Gastrocnemius medialis (tissue), 4 donors: Measurements from ENCODE around the gene MFRP. TPM values are rescaled to one million over a fixed set of nuclear protein-coding genes. Genes with fewer than 3 reads are reported as not detected.

ENCODE experiments used
- ATAC-seq, 2 donors: fragments of 150-250 bp; one replicate each; pipeline ENCODE4 v1.9.1; 2016
- DNase-seq, 2 donors: peaks; one replicate each; pipeline ENCODE4 v3.0.0-alpha.2; 2019
- H3K27ac ChIP-seq, 4 donors: fragments of 200-600 bp; sonication (generic); 1 replicate in 1 of 4; 2 replicates in 3 of 4; pipeline ENCODE4 v1.5.1; 2016 to 2018; ENCODE audit warnings: mild to moderate bottlenecking in 2 of 4, moderate library complexity in 1 of 4
- H3K27me3 ChIP-seq, 3 donors: fragments of 200-600 bp; sonication (generic) in 2 of 3; 1 replicate in 1 of 3; 2 replicates in 2 of 3; pipeline versions ENCODE4 v1.5.1 to v1.6.0; 2016 to 2019; ENCODE audit warnings: mild to moderate bottlenecking in 1 of 3, moderate library complexity in 1 of 3
- H3K36me3 ChIP-seq, 2 donors: fragments of 200-600 bp; sonication (generic) in 1 of 2; one replicate each; pipeline ENCODE4 v1.5.1; 2017 to 2018
- H3K4me1 ChIP-seq, 2 donors: fragments of 200-600 bp; sonication (generic) in 1 of 2; one replicate each; pipeline ENCODE4 v1.5.1; 2016 to 2017; ENCODE audit warnings: mild to moderate bottlenecking in 2 of 2
- H3K4me3 ChIP-seq, 4 donors: fragments of 200-600 bp; sonication (generic) in 3 of 4; 1 replicate in 1 of 4; 2 replicates in 3 of 4; pipeline ENCODE4 v1.5.1; 2016 to 2019; ENCODE audit warnings: mild to moderate bottlenecking in 2 of 4
- H3K9me3 ChIP-seq, 3 donors: fragments of 200-600 bp; sonication (generic) in 2 of 3; 1 replicate in 1 of 3; 2 replicates in 2 of 3; pipeline ENCODE4 v1.5.1; 2016 to 2019
- CTCF ChIP-seq, 5 experiments: fragments of 450-650 bp in 3 of 5; fragments of 200-600 bp in 2 of 5; sonication (generic) in 2 of 5; IDR thresholded peaks in 4 of 5; conservative IDR thresholded peaks in 1 of 5; 1 replicate in 4 of 5; 2 replicates in 1 of 5; pipeline ENCODE4 v1.5.1; 2016 to 2019; ENCODE audit warnings: antibody characterized with exemption in 5 of 5, mild to moderate bottlenecking in 3 of 5, moderate library complexity in 3 of 5
- POLR2A ChIP-seq, 2 donors: fragments of 450-650 bp; IDR thresholded peaks; one replicate each; pipeline ENCODE4 v1.6.1; 2017; ENCODE audit warnings: antibody characterized with exemption in 2 of 2, mild to moderate bottlenecking in 2 of 2, moderate library complexity in 2 of 2
- in situ Hi-C, 4 donors: fragments of 200-750 bp; cut with MboI; loops; one replicate each; pipeline versions ENCODE4 v1.15.0 to v1.8.0; 2017; ENCODE audit warnings: low sequenced_read_pairs in 4 of 4
- intact Hi-C: fragments of 100-400 bp; cut with DNase I; formaldehyde crosslinking; loops from one replicate; pipeline ENCODE4 v1.15.1; 2023; ENCODE audit warnings: low total_unique reads
- total RNA-seq, 4 donors: library from RNA; depleted of rRNA; stranded (reverse); fragments of >200 nt; gene quantifications; one replicate each; pipeline versions ENCODE4 v1.1.0 to v1.2.3, GENCODE V29; 2016

Gene MFRP
- total RNA-seq, 4 donors from 2014 or later = not detected

GRCh38 chr11:119351232-119351631 lies 4.7 kb upstream of the MFRP start:
- H3K36me3 ChIP-seq = peaks cover 0 to 8% of the 10 kb centered on the region in 2 donors
- intact Hi-C loops = no loop called here
- no peak for DNase-seq
- no peak overlapping the region for H3K27ac ChIP-seq
- no peak overlapping the region for H3K4me3 ChIP-seq
- no peaks in the 10 kb centered on the region for H3K27me3 ChIP-seq
- H3K9me3 ChIP-seq = no peaks in the 10 kb centered on the region
- in situ Hi-C loops = loop anchor here in 1 of 4 donors (10.0 kb wide), 1 partner anchor 124 kb away; no protein-coding TSS in a partner anchor
- no peak for ATAC-seq
- H3K4me1 ChIP-seq = peaks cover 11 to 16% of the 10 kb centered on the region in 2 donors
- no peak for TF ChIP-seq POLR2A (IDR thresholded peaks at IDR 0.05)
- no peak for TF ChIP-seq CTCF (IDR thresholded peaks at IDR 0.05 in 4 of 5, conservative IDR thresholded peaks at IDR 0.05 in 1 of 5)

- Histone ChIP-seq H3K4me1 (peaks cover 5 to 7% of the 10 kb centered on the region in 2 donors), H3K27me3 (no peaks in the 10 kb centered on the region), H3K27ac (no peak overlapping the region), H3K36me3 (peaks cover 0 to 4% of the 10 kb centered on the region in 2 donors), H3K4me3 (no peak overlapping the region), H3K9me3 (no peaks in the 10 kb centered on the region)
- intact Hi-C loops = no loop called here
- TF ChIP-seq POLR2A (IDR thresholded peaks at IDR 0.05) = no peak
- no peak for TF ChIP-seq CTCF (IDR thresholded peaks at IDR 0.05 in 4 of 5, conservative IDR thresholded peaks at IDR 0.05 in 1 of 5)
- ATAC-seq (no peak), DNase-seq (no peak)
- in situ Hi-C loops = loop anchor here in 1 of 4 donors (10.0 kb wide), 1 partner anchor 124 kb away; no protein-coding TSS in a partner anchor
These were observed 3.8 kb upstream of the MFRP start for GRCh38 chr11:119350302-119350701.

- H3K27me3 ChIP-seq = no peaks in the 10 kb centered on the region
- H3K27ac ChIP-seq = peak overlapping the region in 2 of 4 donors; percentile 18 to 43
- ATAC-seq = peak; percentile 30 to 47
- no peaks in the 10 kb centered on the region for H3K36me3 ChIP-seq
- H3K9me3 ChIP-seq = no peaks in the 10 kb centered on the region
- no peak overlapping the region for H3K4me3 ChIP-seq
- peaks cover under 1 to 6% of the 10 kb centered on the region in 2 donors for H3K4me1 ChIP-seq
- peak in 1 of 2 donors; percentile 18 for DNase-seq
- in situ Hi-C loops (no loop called here), intact Hi-C loops (no loop called here)
- TF ChIP-seq CTCF (IDR thresholded peaks at IDR 0.05 in 4 of 5, conservative IDR thresholded peaks at IDR 0.05 in 1 of 5) (no peak), POLR2A (IDR thresholded peaks at IDR 0.05) (no peak)
These were observed 1.6 kb upstream of the MFRP start for GRCh38 chr11:119347940-119348605.

- Histone ChIP-seq H3K36me3 (no peaks in the 10 kb centered on the region), H3K4me1 (peaks cover 0 to 6% of the 10 kb centered on the region in 2 donors), H3K27ac (peak overlapping the region in 2 of 4 donors; percentile 18 to 43), H3K9me3 (no peaks in the 10 kb centered on the region), H3K4me3 (no peak overlapping the region), H3K27me3 (no peaks in the 10 kb centered on the region)
- intact Hi-C loops = no loop called here
- TF ChIP-seq CTCF (IDR thresholded peaks at IDR 0.05 in 4 of 5, conservative IDR thresholded peaks at IDR 0.05 in 1 of 5) = no peak
- TF ChIP-seq POLR2A (IDR thresholded peaks at IDR 0.05) = no peak
- in situ Hi-C loops = no loop called here
- DNase-seq (peak in 1 of 2 donors; percentile 14), ATAC-seq (peak; percentile 29 to 32)
These were observed 737 bp upstream of the MFRP start for GRCh38 chr11:119347242-119347641.
